ENCODE results near the gene SHISAL2A. TPM values are rescaled to one million over a fixed set of nuclear protein-coding genes. Genes with fewer than 3 reads are reported as not detected.

SHISAL2A gene
- total and polyA plus RNA-seq, 2 of the 4 experiments (the other 2 are of a cell fraction): not detected

DNA sequence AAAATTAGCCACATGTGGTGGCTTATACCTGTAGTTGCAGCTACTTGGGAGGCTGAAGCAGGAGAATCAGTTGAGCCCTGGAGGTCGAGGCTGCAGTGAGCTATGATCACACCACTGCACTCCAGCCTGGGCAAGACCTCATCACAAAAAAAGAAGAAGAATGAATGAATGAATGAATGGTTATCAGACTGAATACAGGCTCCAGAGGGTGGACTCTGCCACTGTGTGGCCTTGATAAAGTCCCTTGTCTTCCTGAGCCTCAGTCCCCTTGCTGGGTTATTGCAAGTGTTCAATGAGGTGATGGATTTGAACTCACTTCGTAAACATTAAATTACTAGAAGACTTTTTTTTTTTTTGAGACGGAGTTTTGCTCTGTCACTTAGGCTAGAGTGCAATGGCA, 24.7 kb downstream of the SHISAL2A start:
- no peak overlapping the region for H4K91ac ChIP-seq (ENCODE audit: insufficient read depth, low read depth, low read length)
- TF ChIP-seq BHLHE40 (IDR thresholded peaks at IDR 0.05; ENCODE audit: low read depth, low read length) (no peak), RCOR1 (IDR thresholded peaks at IDR 0.05; ENCODE audit: insufficient replicate concordance, low read length) (no peak), RAD21 (IDR thresholded peaks at IDR 0.05; ENCODE audit: low read length) (no peak), ELK1 (IDR thresholded peaks at IDR 0.05; ENCODE audit: borderline replicate concordance, low read depth, low read length) (no peak), POLR2A (IDR thresholded peaks at IDR 0.05; ENCODE audit: low read depth, low read length) (no peak), MAZ (IDR thresholded peaks at IDR 0.05; ENCODE audit: borderline replicate concordance, low read depth, low read length) (no peak)
- dilution Hi-C loops (cut with HindIII; ENCODE audit: low sequenced_read_pairs, unreplicated experiment): no loop called here
- ATAC-seq (ENCODE audit: low read depth) (no peak), DNase-seq (no peak)
- no peaks in the 10 kb centered on the region for H3K9me3 ChIP-seq (ENCODE audit: control insufficient read depth, insufficient read depth, low read length)
- no TSS peak for BruUV-seq (replicated peaks)
- in situ Hi-C loops (cut with MboI; ENCODE audit: low sequenced_read_pairs): no loop called here
- no peaks in the 10 kb centered on the region for H3K79me1 ChIP-seq (ENCODE audit: low read depth in 1 of 2, low read length in 2 of 2)
- no peaks in the 10 kb centered on the region for H3K36me3 ChIP-seq (ENCODE audit: control insufficient read depth, insufficient read depth, low read length)
- H2BK15ac ChIP-seq (ENCODE audit: low read depth, low read length): no peak overlapping the region
- no peak overlapping the region for H2BK20ac ChIP-seq (ENCODE audit: low read depth, low read length)
- no peak overlapping the region for H3K56ac ChIP-seq (ENCODE audit: extremely low read depth, insufficient read depth, low read length)
- H3K9me1 ChIP-seq (ENCODE audit: insufficient read depth, low read length): peaks cover under 1% of the 10 kb centered on the region; the same call in 1 of the 2 replicates
- no peak overlapping the region for H2AK9ac ChIP-seq (replicated peaks; ENCODE audit: low read depth, low read length, poor library complexity)
- H2BK120ac ChIP-seq (ENCODE audit: low read depth, low read length): no peak overlapping the region
- no peak overlapping the region for H3K4ac ChIP-seq (ENCODE audit: low read depth, low read length)
- H3K4me1 ChIP-seq (ENCODE audit: control insufficient read depth, insufficient read depth, low read length): peaks cover 2% of the 10 kb centered on the region; the same call in 1 of the 2 replicates
- H3K4me2 ChIP-seq (ENCODE audit: low read depth, low read length): no peak overlapping the region
- no peaks in the 10 kb centered on the region for H4K20me1 ChIP-seq (ENCODE audit: insufficient read depth, low read length)
- H3K27me3 ChIP-seq (ENCODE audit: control insufficient read depth, insufficient read depth, low read length): peaks cover 13% of the 10 kb centered on the region
- WGBS, 2 experiments (ENCODE audit: extremely low coverage in 2 of 2, insufficient read length in 1 of 2): 20% methylated on average over 1 of the region's 3 CpGs; no CpG with 5 or more reads in 1 of the 2 experiments
- H3K23ac ChIP-seq (ENCODE audit: low read depth, low read length): no peak overlapping the region
- POLR2A ChIA-PET (ENCODE audit: unreplicated experiment): no interaction called here
- no peak overlapping the region for H3K14ac ChIP-seq (replicated peaks; ENCODE audit: low read depth, low read length)
- H4K5ac ChIP-seq (ENCODE audit: low read depth, low read length): no peak overlapping the region
- no peak overlapping the region for H3K27ac ChIP-seq (ENCODE audit: insufficient read depth, low read length)
- no peak overlapping the region for H3K4me3 ChIP-seq (ENCODE audit: insufficient read depth, low read depth, low read length)
- no peak overlapping the region for H3K18ac ChIP-seq (ENCODE audit: low read depth, low read length)
- H4K8ac ChIP-seq (ENCODE audit: low read depth in 2 of 2, low read length in 2 of 2): no peak overlapping the region
- no peak overlapping the region for H2AK5ac ChIP-seq (ENCODE audit: low read depth, low read length)
- CTCF ChIA-PET: no interaction called here
- H2BK5ac ChIP-seq (ENCODE audit: low read depth, low read length, poor library complexity, severe bottlenecking): no peak overlapping the region
- no peak overlapping the region for H2AFZ ChIP-seq (replicated peaks; ENCODE audit: low read length, poor library complexity)
- no peak overlapping the region for H3K9ac ChIP-seq (ENCODE audit: low read depth, low read length)
- intact Hi-C loops (cut with micrococcal nuclease): no loop called here
